ENCODE measurements around the gene SIDT1. TPM values are rescaled to one million over a fixed set of nuclear protein-coding genes. Genes with fewer than 3 reads are reported as not detected.

The SIDT1 gene
- total and polyA plus RNA-seq, 4 donors: 0.08 to 2.2 (median 0.82) TPM

DNA sequence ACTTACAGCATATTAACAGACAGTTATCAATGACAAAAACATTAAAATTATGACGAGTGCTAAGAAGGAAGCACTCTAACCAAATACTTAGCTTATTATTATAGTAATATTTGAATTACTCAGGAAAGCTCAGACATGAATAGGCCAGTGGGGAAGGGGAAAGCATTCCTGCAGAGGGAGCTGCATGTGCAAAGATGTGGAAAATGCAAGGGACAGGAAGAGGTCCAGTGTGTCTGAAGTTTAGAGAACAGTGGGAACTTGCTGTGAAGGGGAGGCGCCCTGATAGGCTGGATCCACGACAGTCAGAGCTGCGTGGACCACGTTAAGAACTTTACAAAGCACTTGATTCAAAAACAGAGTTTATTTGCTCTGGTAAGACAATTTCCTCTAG is 16.2 kb upstream of the SIDT1 start:
- no peak for DNase-seq (ENCODE audit: low spot score)
- no peaks in the 10 kb centered on the region for H3K36me3 ChIP-seq (ENCODE audit: control insufficient read depth in 4 of 4, insufficient read depth in 3 of 4, low read depth in 1 of 4, low read length in 3 of 4)
- no peaks in the 10 kb centered on the region for H3K27me3 ChIP-seq (ENCODE audit: control insufficient read depth in 4 of 4, insufficient read depth in 4 of 4, low read length in 3 of 4)
- H3K4me3 ChIP-seq (ENCODE audit: low read depth in 1 of 3, low read length in 3 of 3): no peak overlapping the region
- no peak overlapping the region for H3K27ac ChIP-seq (ENCODE audit: low read depth in 1 of 2, low read length in 2 of 2)
- no peak for TF ChIP-seq EGR1 (IDR thresholded peaks at IDR 0.05; ENCODE audit: low read depth in 2 of 2)
- no peak for TF ChIP-seq NR2F2 (IDR thresholded peaks at IDR 0.05)
- WGBS: 40% methylated on average over 5 of the region's 5 CpGs
- no peaks in the 10 kb centered on the region for H3K9me3 ChIP-seq (ENCODE audit: control insufficient read depth in 4 of 4, low read length in 3 of 4)
- no peak overlapping the region for H3K9ac ChIP-seq (ENCODE audit: low read depth in 1 of 2, low read length in 2 of 2)
- peaks cover 2 to 14% (median 8%) of the 10 kb centered on the region in 4 donors for H3K4me1 ChIP-seq (ENCODE audit: control insufficient read depth in 4 of 4, insufficient read depth in 4 of 4, low read length in 3 of 4)

DNA sequence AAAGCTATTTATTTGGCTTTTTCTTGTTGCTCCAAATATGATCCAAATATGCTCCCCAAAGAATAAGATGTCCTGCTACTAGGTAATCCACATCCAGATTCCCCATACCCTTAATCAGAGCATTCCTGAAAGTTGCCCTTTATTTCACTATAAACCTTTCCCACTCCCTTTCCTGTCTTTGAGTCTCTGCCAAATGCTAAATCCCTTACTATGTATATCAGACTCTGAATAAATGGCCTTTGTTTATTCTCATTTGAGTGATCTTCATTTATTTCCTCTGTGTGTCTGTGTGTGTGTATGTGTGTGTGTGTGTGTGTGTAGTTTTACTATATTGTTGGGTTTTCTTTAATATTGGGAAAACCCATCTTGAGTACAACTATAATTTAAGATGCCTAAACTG is 10.4 kb upstream of the SIDT1 start:
- Histone ChIP-seq H3K4me3 (ENCODE audit: low read depth in 1 of 3, low read length in 3 of 3) (no peak overlapping the region), H3K27me3 (ENCODE audit: control insufficient read depth in 4 of 4, insufficient read depth in 4 of 4, low read length in 3 of 4) (peaks cover 0 to 3% (median 0%) of the 10 kb centered on the region in 4 donors), H3K9ac (ENCODE audit: low read depth in 1 of 2, low read length in 2 of 2) (no peak overlapping the region), H3K4me1 (ENCODE audit: control insufficient read depth in 4 of 4, insufficient read depth in 4 of 4, low read length in 3 of 4) (no peaks in the 10 kb centered on the region), H3K36me3 (ENCODE audit: control insufficient read depth in 4 of 4, insufficient read depth in 3 of 4, low read depth in 1 of 4, low read length in 3 of 4) (no peaks in the 10 kb centered on the region), H3K9me3 (ENCODE audit: control insufficient read depth in 4 of 4, low read length in 3 of 4) (no peaks in the 10 kb centered on the region), H3K27ac (ENCODE audit: low read depth in 1 of 2, low read length in 2 of 2) (no peak overlapping the region)
- DNase-seq (ENCODE audit: low spot score): no peak
- no peak for TF ChIP-seq HNF4A (conservative IDR thresholded peaks at IDR 0.05)
- TF ChIP-seq, protein P1, sequence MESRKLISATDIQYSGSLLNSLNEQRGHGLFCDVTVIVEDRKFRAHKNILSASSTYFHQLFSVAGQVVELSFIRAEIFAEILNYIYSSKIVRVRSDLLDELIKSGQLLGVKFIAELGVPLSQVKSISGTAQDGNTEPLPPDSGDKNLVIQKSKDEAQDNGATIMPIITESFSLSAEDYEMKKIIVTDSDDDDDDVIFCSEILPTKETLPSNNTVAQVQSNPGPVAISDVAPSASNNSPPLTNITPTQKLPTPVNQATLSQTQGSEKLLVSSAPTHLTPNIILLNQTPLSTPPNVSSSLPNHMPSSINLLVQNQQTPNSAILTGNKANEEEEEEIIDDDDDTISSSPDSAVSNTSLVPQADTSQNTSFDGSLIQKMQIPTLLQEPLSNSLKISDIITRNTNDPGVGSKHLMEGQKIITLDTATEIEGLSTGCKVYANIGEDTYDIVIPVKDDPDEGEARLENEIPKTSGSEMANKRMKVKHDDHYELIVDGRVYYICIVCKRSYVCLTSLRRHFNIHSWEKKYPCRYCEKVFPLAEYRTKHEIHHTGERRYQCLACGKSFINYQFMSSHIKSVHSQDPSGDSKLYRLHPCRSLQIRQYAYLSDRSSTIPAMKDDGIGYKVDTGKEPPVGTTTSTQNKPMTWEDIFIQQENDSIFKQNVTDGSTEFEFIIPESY (IDR thresholded peaks at IDR 0.05): no peak

- TF ChIP-seq, protein P2, sequence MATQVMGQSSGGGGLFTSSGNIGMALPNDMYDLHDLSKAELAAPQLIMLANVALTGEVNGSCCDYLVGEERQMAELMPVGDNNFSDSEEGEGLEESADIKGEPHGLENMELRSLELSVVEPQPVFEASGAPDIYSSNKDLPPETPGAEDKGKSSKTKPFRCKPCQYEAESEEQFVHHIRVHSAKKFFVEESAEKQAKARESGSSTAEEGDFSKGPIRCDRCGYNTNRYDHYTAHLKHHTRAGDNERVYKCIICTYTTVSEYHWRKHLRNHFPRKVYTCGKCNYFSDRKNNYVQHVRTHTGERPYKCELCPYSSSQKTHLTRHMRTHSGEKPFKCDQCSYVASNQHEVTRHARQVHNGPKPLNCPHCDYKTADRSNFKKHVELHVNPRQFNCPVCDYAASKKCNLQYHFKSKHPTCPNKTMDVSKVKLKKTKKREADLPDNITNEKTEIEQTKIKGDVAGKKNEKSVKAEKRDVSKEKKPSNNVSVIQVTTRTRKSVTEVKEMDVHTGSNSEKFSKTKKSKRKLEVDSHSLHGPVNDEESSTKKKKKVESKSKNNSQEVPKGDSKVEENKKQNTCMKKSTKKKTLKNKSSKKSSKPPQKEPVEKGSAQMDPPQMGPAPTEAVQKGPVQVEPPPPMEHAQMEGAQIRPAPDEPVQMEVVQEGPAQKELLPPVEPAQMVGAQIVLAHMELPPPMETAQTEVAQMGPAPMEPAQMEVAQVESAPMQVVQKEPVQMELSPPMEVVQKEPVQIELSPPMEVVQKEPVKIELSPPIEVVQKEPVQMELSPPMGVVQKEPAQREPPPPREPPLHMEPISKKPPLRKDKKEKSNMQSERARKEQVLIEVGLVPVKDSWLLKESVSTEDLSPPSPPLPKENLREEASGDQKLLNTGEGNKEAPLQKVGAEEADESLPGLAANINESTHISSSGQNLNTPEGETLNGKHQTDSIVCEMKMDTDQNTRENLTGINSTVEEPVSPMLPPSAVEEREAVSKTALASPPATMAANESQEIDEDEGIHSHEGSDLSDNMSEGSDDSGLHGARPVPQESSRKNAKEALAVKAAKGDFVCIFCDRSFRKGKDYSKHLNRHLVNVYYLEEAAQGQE (IDR thresholded peaks at IDR 0.05): no peak
- TF ChIP-seq, protein P3, sequence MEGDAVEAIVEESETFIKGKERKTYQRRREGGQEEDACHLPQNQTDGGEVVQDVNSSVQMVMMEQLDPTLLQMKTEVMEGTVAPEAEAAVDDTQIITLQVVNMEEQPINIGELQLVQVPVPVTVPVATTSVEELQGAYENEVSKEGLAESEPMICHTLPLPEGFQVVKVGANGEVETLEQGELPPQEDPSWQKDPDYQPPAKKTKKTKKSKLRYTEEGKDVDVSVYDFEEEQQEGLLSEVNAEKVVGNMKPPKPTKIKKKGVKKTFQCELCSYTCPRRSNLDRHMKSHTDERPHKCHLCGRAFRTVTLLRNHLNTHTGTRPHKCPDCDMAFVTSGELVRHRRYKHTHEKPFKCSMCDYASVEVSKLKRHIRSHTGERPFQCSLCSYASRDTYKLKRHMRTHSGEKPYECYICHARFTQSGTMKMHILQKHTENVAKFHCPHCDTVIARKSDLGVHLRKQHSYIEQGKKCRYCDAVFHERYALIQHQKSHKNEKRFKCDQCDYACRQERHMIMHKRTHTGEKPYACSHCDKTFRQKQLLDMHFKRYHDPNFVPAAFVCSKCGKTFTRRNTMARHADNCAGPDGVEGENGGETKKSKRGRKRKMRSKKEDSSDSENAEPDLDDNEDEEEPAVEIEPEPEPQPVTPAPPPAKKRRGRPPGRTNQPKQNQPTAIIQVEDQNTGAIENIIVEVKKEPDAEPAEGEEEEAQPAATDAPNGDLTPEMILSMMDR (IDR thresholded peaks at IDR 0.05; ENCODE audit: low read depth, low read length, missing input control): no peak
- TF ChIP-seq YY1 (IDR thresholded peaks at IDR 0.05) (no peak), EGR1 (IDR thresholded peaks at IDR 0.05; ENCODE audit: low read depth in 2 of 2) (no peak), FOXA2 (IDR thresholded peaks at IDR 0.05) (no peak), ATF3 (IDR thresholded peaks at IDR 0.05) (no peak), MAX (IDR thresholded peaks at IDR 0.05) (no peak), NR2F2 (IDR thresholded peaks at IDR 0.05) (no peak), RAD21 (IDR thresholded peaks at IDR 0.05) (no peak), TAF1 (conservative IDR thresholded peaks at IDR 0.05) (no peak), RXRA (IDR thresholded peaks at IDR 0.05) (no peak), GABPA (IDR thresholded peaks at IDR 0.05 in 1 of 2, conservative IDR thresholded peaks at IDR 0.05 in 1 of 2) (no peak), SP1 (IDR thresholded peaks at IDR 0.05) (no peak), JUND (IDR thresholded peaks at IDR 0.05) (no peak)
- TF ChIP-seq, protein P1 (IDR thresholded peaks at IDR 0.05): no peak
- WGBS: 84% methylated on average over 3 of the region's 3 CpGs
- DNase-seq (ENCODE audit: low spot score): no peak
- H3K27me3 ChIP-seq (ENCODE audit: control insufficient read depth in 4 of 4, insufficient read depth in 4 of 4, low read length in 3 of 4): peaks cover 0 to 3% (median 0%) of the 10 kb centered on the region in 4 donors
- no peaks in the 10 kb centered on the region for H3K9me3 ChIP-seq (ENCODE audit: control insufficient read depth in 4 of 4, low read length in 3 of 4)
- H3K4me3 ChIP-seq (ENCODE audit: low read depth in 1 of 3, low read length in 3 of 3): no peak overlapping the region
- no peak overlapping the region for H3K27ac ChIP-seq (ENCODE audit: low read depth in 1 of 2, low read length in 2 of 2)
- H3K4me1 ChIP-seq (ENCODE audit: control insufficient read depth in 4 of 4, insufficient read depth in 4 of 4, low read length in 3 of 4): no peaks in the 10 kb centered on the region
- no peaks in the 10 kb centered on the region for H3K36me3 ChIP-seq (ENCODE audit: control insufficient read depth in 4 of 4, insufficient read depth in 3 of 4, low read depth in 1 of 4, low read length in 3 of 4)
- no peak overlapping the region for H3K9ac ChIP-seq (ENCODE audit: low read depth in 1 of 2, low read length in 2 of 2)
Observed at GRCh38 chr3:113523241-113523640, 9.1 kb upstream of the SIDT1 start.

Data from liver (tissue), 9 donors.